Thyroid gland (tissue), 4 donors: Measurements from ENCODE around the gene PPIF.

Source experiments
- POLR2A ChIP-seq, 2 donors: fragments of 450-650 bp; IDR thresholded peaks; one replicate each; pipeline ENCODE4 v1.6.1; 2017; ENCODE audit warnings: antibody characterized with exemption in 2 of 2, mild to moderate bottlenecking in 2 of 2, moderate library complexity in 1 of 2
- TF ChIP-seq, protein P1 (sequence below), 6 experiments: fragments of 200-600 bp in 3 of 6; fragments of 450-650 bp in 3 of 6; sonication (generic) in 3 of 6; IDR thresholded peaks; one replicate each; pipeline ENCODE4 v1.5.1; 2016 to 2019; ENCODE audit warnings: antibody characterized with exemption in 6 of 6, mild to moderate bottlenecking in 2 of 6, inconsistent platforms in 1 of 6, moderate library complexity in 1 of 6

DNA sequence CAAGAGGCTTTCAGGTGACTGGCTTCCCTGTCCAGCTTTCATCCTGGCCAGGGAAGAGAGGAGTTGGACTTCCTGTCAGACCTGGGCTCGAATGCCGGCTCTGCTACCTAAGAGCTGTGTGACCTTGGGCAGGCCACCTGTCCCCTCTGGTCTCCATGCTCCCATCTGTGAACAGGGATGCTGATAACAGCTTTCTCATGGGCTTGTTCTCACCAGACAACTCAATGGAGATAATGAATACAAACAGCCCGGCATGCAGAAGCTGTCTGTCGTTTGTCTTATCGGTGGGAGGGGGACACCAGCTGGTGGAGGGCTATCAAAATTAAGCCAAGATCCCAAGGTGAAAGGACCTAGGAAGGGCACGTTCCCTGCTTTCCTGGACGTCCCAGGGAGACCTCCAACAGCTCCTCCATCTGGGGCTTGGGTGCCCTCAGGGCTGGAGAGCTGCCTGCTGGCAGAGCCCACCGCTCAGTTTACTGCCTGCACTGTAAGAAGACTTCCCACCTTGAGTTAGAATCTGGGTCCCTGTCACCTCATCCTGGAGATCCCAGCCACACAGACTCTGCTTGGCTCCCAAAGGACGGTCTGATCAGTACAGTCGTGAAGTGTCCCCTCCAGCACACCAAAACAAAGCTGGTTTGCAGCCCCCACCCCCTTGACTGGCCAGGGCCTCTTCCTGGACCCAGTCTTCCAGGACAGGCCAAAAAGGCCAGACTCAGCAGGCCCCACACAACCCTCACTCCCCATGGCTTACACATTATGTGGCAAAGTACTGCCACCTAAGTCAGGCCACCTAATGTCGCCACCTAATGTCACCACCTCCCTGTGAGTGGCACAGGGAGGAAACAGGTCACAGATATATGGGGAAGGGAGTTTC is 40.9 kb downstream of the PPIF start:
- TF ChIP-seq, protein P1, sequence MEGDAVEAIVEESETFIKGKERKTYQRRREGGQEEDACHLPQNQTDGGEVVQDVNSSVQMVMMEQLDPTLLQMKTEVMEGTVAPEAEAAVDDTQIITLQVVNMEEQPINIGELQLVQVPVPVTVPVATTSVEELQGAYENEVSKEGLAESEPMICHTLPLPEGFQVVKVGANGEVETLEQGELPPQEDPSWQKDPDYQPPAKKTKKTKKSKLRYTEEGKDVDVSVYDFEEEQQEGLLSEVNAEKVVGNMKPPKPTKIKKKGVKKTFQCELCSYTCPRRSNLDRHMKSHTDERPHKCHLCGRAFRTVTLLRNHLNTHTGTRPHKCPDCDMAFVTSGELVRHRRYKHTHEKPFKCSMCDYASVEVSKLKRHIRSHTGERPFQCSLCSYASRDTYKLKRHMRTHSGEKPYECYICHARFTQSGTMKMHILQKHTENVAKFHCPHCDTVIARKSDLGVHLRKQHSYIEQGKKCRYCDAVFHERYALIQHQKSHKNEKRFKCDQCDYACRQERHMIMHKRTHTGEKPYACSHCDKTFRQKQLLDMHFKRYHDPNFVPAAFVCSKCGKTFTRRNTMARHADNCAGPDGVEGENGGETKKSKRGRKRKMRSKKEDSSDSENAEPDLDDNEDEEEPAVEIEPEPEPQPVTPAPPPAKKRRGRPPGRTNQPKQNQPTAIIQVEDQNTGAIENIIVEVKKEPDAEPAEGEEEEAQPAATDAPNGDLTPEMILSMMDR (IDR thresholded peaks at IDR 0.05) = no peak
- TF ChIP-seq POLR2A (IDR thresholded peaks at IDR 0.05) = no peak
